ENCODE results near the gene CLDN34.

CLDN34 gene

GRCh38 chrX:10016519-10017132 is 49.5 kb downstream of the CLDN34 start:
- no peak for DNase-seq (ENCODE audit: low spot score)

DNA sequence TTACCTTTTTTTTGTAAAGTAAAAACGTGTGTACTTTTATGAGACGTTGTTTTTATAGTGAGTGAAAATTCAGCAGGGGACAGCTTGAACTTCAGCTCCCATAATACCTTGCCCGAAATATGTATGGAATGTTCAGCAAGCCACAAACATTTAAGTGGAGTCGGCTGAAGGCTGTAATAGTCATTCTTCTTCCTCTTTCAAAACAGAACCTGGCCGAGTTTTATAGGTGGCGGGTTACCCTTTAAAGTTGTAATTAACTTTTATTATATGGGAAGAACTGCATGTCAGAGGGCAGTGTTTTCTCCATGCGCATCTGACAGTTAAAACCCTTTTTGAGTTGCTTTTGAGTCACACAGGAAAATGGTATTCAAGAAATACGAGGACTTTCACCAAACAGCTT is 50.7 kb downstream of the CLDN34 start:
- no peak for DNase-seq (ENCODE audit: low spot score)

Measured in D341Med (cell line).